Measurements from ENCODE around the gene RPAP3. TPM values are rescaled to one million over a fixed set of nuclear protein-coding genes. Genes with fewer than 3 reads are reported as not detected.

The RPAP3 gene
- 33.1 to 48.7 TPM (median 44.1 TPM) in 5 replicates for total RNA-seq (2022; extraction: Qiagen RNA extraction)

GRCh38 chr12:47705566-47706425 is at the start of gene RPAP3:
RPAP3 (minus strand) TSS chr12:47706030; CDS start chr12:47702840, 3,190 bp downstream.

GRCh38 chr12:47725091-47725772 is 19.4 kb upstream of the RPAP3 start, which contains the start of gene ENDOU:
ENDOU (minus strand) TSS chr12:47725490; CDS start chr12:47725413, 77 bp downstream.

Other genes starting within 250 kb of the RPAP3 start
- not detected in 5 replicates for gene ENDOU, start 19.5 kb upstream of the RPAP3 start, total RNA-seq (2022; extraction: Qiagen RNA extraction)
- 0.40 to 0.65 TPM (median 0.45 TPM) in 5 replicates for gene RAPGEF3, start 52.9 kb upstream of the RPAP3 start, total RNA-seq (2022; extraction: Qiagen RNA extraction)
- 20.5 to 29.4 TPM (median 25.2 TPM) in 5 replicates for gene SLC48A1, start 67.2 kb upstream of the RPAP3 start, total RNA-seq (2022; extraction: Qiagen RNA extraction)
- gene HDAC7, start 113.9 kb upstream of the RPAP3 start, total RNA-seq (2022; extraction: Qiagen RNA extraction) = 50.9 to 66.1 TPM (median 63.9 TPM) in 5 replicates
- 2.1 to 3.2 TPM (median 2.9 TPM) in 5 replicates for gene VDR, start 199.0 kb upstream of the RPAP3 start, total RNA-seq (2022; extraction: Qiagen RNA extraction)